NCI-H187 (cell line): ENCODE data around the gene C20orf202.
A peak's percentile ranks its signal among the peaks of the same experiment; 100 is the strongest.
"Not testable (repeated sequence)": the region's sequence is repeated elsewhere in the genome, so short reads cannot be mapped to it uniquely, and the experiment has no call there.

ENCODE experiments used
- DNase-seq, 2 experiments: peaks; one replicate each; lab custom pipeline; 2025; lab: John Stamatoyannopoulos, UW

C20orf202 gene

GRCh38 chr20:1209447-1210387 lies 6.5 kb downstream of the C20orf202 start:
- DNase-seq = no peak

DNA sequence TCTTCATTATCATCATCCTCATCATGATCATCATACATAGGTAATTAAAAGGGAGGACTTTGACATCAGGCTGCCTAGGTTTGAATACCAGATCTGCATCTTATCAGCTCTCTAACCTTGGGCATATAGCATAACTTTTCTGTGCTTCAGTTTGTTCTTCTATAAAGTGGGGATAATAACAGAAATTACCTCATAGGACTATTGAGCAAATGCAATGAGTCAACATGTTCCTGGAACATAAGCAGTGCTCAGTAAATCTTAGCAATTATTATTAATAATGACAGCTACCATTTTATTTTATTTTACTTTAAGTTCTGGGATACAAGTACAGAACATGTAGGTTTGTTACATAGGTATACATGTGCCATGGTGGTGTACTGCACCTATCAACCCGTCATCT lies 7.2 kb downstream of the C20orf202 start:
- no peak for DNase-seq

DNA sequence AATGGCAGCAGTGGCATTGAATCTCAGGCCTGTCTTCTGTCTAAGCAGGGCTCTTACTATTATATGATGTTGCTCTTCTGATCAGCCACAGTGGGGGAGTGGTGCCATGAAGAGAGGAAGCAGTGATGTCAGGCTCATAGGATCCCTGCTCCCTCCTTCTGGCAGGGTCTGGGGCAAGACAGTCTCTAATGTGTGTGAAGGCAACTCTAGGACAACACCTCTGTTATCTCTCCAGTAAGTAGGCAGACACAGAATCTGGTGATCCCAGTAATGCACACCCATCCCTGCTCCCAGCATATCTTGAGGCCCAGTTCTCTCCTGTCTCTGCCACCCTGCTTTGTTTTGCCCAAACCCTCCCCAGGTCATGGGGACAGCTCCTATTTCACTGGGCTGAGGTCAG lies 8.8 kb downstream of the C20orf202 start:
- no peak for DNase-seq

DNA sequence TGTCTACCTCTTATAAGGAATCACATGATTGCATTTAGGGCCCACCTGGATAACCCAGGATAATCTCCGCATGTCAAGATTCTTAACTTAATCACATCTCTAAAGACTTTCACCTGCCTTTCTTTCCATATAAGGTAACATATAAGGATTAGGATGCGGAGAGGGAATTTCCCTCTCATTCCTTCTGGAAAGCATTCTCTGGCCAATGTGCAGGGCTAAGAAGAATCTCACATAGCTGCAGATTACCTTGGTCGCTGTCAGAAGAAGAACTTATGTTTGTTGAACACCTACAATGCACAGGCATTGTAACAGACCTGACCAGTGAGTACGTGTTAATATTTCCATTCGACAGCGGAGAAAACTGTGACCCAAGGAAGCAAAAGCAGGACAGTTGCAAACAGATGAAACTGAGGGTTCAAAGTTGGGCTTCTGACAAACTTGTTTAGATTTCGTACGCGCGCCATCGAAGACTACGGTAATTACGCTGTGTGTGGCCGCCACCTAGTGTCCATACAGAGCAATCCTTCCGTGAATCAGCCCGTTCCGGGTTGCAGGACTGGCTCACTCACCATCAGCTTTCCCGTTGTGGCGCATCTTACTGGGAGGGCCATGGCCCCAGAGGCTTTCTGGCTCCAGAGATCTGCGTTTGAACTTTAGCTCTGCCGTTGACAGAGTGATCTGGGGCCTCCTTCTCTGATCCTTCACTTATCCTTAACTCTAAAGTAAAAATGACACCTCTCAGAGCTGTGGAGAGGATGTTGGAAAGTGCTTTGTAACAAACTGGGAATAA lies 9.5 kb downstream of the C20orf202 start:
- peak in 1 of 2 experiments; percentile 18 for DNase-seq

GRCh38 chr20:1214838-1215261 lies 11.6 kb downstream of the C20orf202 start:
- no peak for DNase-seq

- no peak for DNase-seq
These were observed 12.3 kb downstream of the C20orf202 start for GRCh38 chr20:1215386-1216170.

GRCh38 chr20:1216527-1217427 lies 13.5 kb downstream of the C20orf202 start:
- not testable (repeated sequence) for DNase-seq

- DNase-seq = not testable (repeated sequence)
These were observed 19.5 kb downstream of the C20orf202 start for GRCh38 chr20:1222750-1223149.

GRCh38 chr20:1224205-1224890 lies 21.1 kb downstream of the C20orf202 start:
- DNase-seq = no peak

- peak in 1 of 2 experiments; percentile 47 for DNase-seq
These were observed 22.1 kb downstream of the C20orf202 start for GRCh38 chr20:1225263-1225782.

DNA sequence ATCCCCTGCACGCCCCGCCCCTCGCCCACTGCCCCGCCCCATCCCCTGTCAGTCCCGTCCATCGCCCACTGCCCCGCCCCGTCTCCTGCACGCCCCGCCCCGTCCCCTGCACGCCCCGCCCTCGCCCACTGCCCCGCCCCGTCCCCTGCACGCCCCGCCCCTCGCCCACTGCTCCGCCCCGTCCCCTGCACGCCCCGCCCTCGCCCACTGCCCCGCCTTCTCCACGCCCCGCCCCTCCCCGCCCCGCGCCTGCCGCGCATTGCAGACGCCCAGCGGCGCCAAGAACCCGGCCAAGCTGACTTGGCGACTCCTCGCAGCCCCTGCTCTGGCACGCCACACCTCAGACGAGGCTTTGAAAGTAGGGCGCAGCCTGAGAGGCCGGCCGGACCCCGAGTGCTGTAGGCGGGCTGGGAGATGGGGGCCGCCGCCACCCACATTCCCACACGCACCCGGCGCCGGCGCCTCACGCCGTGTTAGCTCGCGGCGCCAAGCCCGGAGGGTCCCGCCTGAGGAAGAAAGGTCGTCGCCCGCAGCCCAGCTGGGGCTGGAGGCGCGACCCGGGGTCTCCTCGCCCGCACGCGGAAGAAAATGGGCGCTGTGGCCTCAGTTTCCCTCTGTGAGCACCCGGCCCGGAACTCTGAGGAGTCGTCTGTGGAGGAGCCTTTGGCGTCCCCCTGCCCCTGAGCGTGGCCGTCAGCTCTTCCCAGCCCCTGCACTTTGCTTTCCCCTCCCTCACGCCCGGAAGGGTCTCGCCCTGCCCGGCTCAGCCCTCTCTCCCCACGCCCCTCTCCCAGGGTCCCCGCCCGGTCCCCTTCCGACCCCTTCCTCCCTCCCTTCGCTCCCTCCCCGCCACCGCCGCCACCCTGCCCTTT lies 22.8 kb downstream of the C20orf202 start, which contains the start of gene RAD21L1:
RAD21L1 (plus strand) TSS at position 262 of the 872 bp plus-strand sequence. CDS start 2,410 bp downstream, outside the sequence.
- peak; percentile 32 to 61 for DNase-seq

- no peak for DNase-seq
These were observed 26.3 kb downstream of the C20orf202 start for GRCh38 chr20:1229541-1229940.

- DNase-seq = no peak
These were observed 29.2 kb downstream of the C20orf202 start for GRCh38 chr20:1232286-1233111.

GRCh38 chr20:1240549-1240948 lies 37.3 kb downstream of the C20orf202 start:
- DNase-seq = no peak

GRCh38 chr20:1241456-1241855 lies 38.2 kb downstream of the C20orf202 start:
- DNase-seq = no peak

DNA sequence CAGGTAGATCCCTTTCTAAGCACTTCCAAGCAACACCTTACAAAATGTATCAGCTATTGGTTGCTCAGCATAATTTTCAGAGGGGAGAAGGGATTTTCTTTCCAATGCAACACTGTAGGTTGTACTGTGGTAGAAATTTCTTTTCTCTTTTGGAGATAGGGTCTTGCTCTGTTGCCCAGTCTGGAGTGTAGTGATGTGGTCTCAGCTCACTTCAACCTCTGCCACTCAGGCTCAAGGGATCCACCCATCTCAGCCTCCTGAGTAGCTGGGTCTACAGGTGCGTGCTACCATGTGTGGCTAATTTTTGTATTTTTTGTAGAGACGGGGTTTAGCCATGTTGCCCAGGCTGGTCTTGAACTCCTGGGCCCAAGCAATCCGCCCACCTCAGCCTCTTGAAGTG lies 38.8 kb downstream of the C20orf202 start:
- DNase-seq = no peak

- no peak for DNase-seq
These were observed 39.3 kb downstream of the C20orf202 start for GRCh38 chr20:1242530-1242929.

DNA sequence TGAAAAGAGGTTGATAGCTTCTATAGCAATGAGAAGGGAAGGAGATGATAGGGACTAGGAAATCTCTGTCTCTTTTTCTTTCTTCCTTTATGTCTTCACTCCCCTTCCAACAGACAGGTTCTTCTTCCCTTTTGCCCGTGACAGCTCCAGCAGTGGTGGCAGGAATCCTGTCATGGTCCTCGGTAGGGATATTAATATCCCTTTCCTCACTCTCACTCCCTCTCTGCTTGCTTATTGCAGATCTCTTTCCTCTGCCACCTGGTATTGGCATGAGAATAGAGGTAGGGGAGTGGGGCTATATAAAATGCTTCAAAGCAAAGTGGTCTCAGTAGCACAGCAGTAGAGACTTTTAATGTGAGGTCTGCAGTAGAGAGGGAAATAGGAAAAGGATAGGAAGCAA lies 42.3 kb downstream of the C20orf202 start:
- DNase-seq = no peak
